Measurements from ENCODE around the gene OGFOD2.
A peak's percentile ranks its signal among the peaks of the same experiment; 100 is the strongest.

Gene OGFOD2

GRCh38 chr12:122990961-122991622, 16.0 kb downstream of the OGFOD2 start:
- Histone ChIP-seq H2AFZ (ENCODE audit: low read depth) (no peak overlapping the region), H3K4me1 (ENCODE audit: low read depth, poor library complexity, severe bottlenecking) (peaks cover 19% of the 10 kb centered on the region), H3K27me3 (ENCODE audit: insufficient read depth, low read depth) (no peaks in the 10 kb centered on the region), H3K9ac (no peak overlapping the region), H3K4me2 (no peak overlapping the region), H3K4me3 (IDR thresholded peaks at IDR 0.05; ENCODE audit: insufficient read depth, low read depth, low read length) (no peak overlapping the region), H3K36me3 (ENCODE audit: insufficient read depth) (no peaks in the 10 kb centered on the region), H4K20me1 (ENCODE audit: insufficient read depth) (no peaks in the 10 kb centered on the region), H3K79me2 (ENCODE audit: insufficient read depth, low read depth) (no peaks in the 10 kb centered on the region), H3K27ac (no peak overlapping the region)
- TF ChIP-seq, protein P1, sequence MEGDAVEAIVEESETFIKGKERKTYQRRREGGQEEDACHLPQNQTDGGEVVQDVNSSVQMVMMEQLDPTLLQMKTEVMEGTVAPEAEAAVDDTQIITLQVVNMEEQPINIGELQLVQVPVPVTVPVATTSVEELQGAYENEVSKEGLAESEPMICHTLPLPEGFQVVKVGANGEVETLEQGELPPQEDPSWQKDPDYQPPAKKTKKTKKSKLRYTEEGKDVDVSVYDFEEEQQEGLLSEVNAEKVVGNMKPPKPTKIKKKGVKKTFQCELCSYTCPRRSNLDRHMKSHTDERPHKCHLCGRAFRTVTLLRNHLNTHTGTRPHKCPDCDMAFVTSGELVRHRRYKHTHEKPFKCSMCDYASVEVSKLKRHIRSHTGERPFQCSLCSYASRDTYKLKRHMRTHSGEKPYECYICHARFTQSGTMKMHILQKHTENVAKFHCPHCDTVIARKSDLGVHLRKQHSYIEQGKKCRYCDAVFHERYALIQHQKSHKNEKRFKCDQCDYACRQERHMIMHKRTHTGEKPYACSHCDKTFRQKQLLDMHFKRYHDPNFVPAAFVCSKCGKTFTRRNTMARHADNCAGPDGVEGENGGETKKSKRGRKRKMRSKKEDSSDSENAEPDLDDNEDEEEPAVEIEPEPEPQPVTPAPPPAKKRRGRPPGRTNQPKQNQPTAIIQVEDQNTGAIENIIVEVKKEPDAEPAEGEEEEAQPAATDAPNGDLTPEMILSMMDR (conservative IDR thresholded peaks at IDR 0.05; ENCODE audit: low read depth, low read length): no peak

- Histone ChIP-seq H3K27ac (no peak overlapping the region), H3K4me1 (ENCODE audit: low read depth, poor library complexity, severe bottlenecking) (peaks cover 19% of the 10 kb centered on the region), H4K20me1 (ENCODE audit: insufficient read depth) (no peaks in the 10 kb centered on the region), H3K79me2 (ENCODE audit: insufficient read depth, low read depth) (no peaks in the 10 kb centered on the region), H2AFZ (ENCODE audit: low read depth) (no peak overlapping the region), H3K36me3 (ENCODE audit: insufficient read depth) (no peaks in the 10 kb centered on the region), H3K9ac (no peak overlapping the region), H3K4me3 (IDR thresholded peaks at IDR 0.05; ENCODE audit: insufficient read depth, low read depth, low read length) (no peak overlapping the region), H3K27me3 (ENCODE audit: insufficient read depth, low read depth) (no peaks in the 10 kb centered on the region), H3K4me2 (no peak overlapping the region)
- TF ChIP-seq, protein P1 (conservative IDR thresholded peaks at IDR 0.05; ENCODE audit: low read depth, low read length): no peak
Observed at GRCh38 chr12:122991623-122992275, 16.7 kb downstream of the OGFOD2 start.

DNA sequence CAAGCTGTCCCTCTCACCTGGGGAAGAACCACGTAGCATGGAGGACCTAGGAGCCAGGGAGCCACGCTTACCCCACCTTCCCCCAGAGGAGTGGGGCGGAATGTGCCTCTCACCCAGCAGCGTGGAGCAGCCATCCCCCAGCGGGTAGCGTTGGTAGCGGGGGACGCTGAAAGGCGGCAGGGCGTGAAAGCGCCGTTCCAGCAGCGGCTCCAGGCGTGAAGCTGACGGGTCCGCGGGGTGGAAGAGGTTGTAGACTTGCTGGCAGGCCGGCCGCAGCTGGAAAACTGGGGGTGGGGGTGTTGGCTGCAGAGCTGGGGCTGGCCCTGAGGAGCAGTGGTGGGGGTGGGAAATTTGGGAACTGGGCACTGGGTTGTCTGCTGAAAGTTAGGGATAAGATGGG, 17.3 kb downstream of the OGFOD2 start:
- H3K9ac ChIP-seq: no peak overlapping the region
- peaks cover 19% of the 10 kb centered on the region for H3K4me1 ChIP-seq (ENCODE audit: low read depth, poor library complexity, severe bottlenecking)
- no peak overlapping the region for H2AFZ ChIP-seq (ENCODE audit: low read depth)
- H4K20me1 ChIP-seq (ENCODE audit: insufficient read depth): no peaks in the 10 kb centered on the region
- no peaks in the 10 kb centered on the region for H3K27me3 ChIP-seq (ENCODE audit: insufficient read depth, low read depth)
- H3K36me3 ChIP-seq (ENCODE audit: insufficient read depth): no peaks in the 10 kb centered on the region
- no peak overlapping the region for H3K27ac ChIP-seq
- H3K79me2 ChIP-seq (ENCODE audit: insufficient read depth, low read depth): no peaks in the 10 kb centered on the region
- H3K4me3 ChIP-seq (IDR thresholded peaks at IDR 0.05; ENCODE audit: insufficient read depth, low read depth, low read length): no peak overlapping the region
- H3K4me2 ChIP-seq: peak overlapping the region; percentile 42; the same call in 1 of the 2 replicates
- TF ChIP-seq, protein P1 (conservative IDR thresholded peaks at IDR 0.05; ENCODE audit: low read depth, low read length): no peak

DNA sequence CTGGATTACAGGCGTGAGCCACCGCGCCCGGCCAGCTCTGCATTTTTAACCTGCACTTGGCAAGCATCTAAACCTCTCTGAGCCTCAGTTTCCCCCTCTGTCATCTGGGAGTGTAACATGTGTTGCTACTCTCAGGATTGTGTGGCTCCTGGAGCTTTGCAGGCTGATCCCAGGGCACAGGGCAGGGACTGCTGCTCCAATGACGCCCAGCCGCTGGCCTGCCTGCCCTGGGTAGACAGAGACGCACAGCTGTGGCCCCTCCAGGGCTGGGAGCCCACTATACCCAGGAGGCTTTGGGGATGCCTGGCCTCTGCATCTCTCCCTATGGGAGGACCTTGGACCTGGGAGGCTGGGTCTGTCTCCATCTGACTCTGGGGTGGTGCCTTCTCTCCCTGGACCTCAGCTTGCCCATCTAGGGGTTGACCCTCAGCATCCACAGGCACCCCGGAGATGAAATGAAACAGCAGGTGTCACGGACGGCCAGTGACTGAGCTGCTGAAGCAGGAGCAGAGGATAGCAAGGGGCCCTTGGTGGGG, 19.2 kb downstream of the OGFOD2 start:
- Histone ChIP-seq H3K27ac (peak overlapping the region; percentile 49; the same call in 1 of the 2 replicates), H3K9ac (no peak overlapping the region; the same call in 1 of the 2 replicates), H3K4me3 (IDR thresholded peaks at IDR 0.05; ENCODE audit: insufficient read depth, low read depth, low read length) (no peak overlapping the region), H3K4me2 (peak overlapping the region; percentile 42), H2AFZ (ENCODE audit: low read depth) (peak overlapping the region; percentile 28; the same call in 1 of the 2 replicates), H3K36me3 (ENCODE audit: insufficient read depth) (no peaks in the 10 kb centered on the region), H4K20me1 (ENCODE audit: insufficient read depth) (no peaks in the 10 kb centered on the region), H3K27me3 (ENCODE audit: insufficient read depth, low read depth) (no peaks in the 10 kb centered on the region), H3K4me1 (ENCODE audit: low read depth, poor library complexity, severe bottlenecking) (peaks cover 19% of the 10 kb centered on the region), H3K79me2 (ENCODE audit: insufficient read depth, low read depth) (no peaks in the 10 kb centered on the region)
- TF ChIP-seq, protein P1 (conservative IDR thresholded peaks at IDR 0.05; ENCODE audit: low read depth, low read length): no peak

All from KMS-11 (cell line).